HepG2 (cell line): ENCODE measurements around the gene IGFBP5.

Source experiments
- ATF2 ChIP-seq: sonication (generic); formaldehyde crosslinking; IDR thresholded peaks from 2 replicates; pipeline ENCODE4 v1.4.0; 2020; ENCODE audit warnings: missing genetic modification reagents
- EHMT2 ChIP-seq: fragments of 200-600 bp; sonication (generic); IDR thresholded peaks from 2 replicates; pipeline ENCODE4 v1.7.0; 2017; ENCODE audit warnings: antibody characterized with exemption, low read depth, low read length, borderline replicate concordance
- FOXP1 ChIP-seq, 2 experiments: fragments of 450-650 bp in 1 of 2; IDR thresholded peaks; 2 replicates each; pipeline ENCODE4 v1.6.1; 2017 to 2018; ENCODE audit warnings: antibody characterized with exemption in 1 of 2
- GABPA ChIP-seq, 2 experiments: IDR thresholded peaks; 2 replicates each; pipeline ENCODE4 v1.6.1; 2011 to 2016; ENCODE audit warnings: low read depth in 2 of 2, low read length in 1 of 2, missing biosample characterization in 1 of 2, missing genetic modification characterization in 1 of 2
- JUN ChIP-seq: sonication (generic); formaldehyde crosslinking; IDR thresholded peaks from 2 replicates; pipeline ENCODE4 v1.4.0; 2020; ENCODE audit warnings: mild to moderate bottlenecking, missing genetic modification reagents
- NR1H2 ChIP-seq: sonication (generic); formaldehyde crosslinking; IDR thresholded peaks from 2 replicates; pipeline ENCODE4 v1.8.1; 2022; ENCODE audit warnings: low read depth, missing genetic modification reagents, borderline replicate concordance
- NR2C2 ChIP-seq: sonication (generic); formaldehyde crosslinking; IDR thresholded peaks from 2 replicates; pipeline ENCODE4 v1.4.0; 2020; ENCODE audit warnings: missing genetic modification reagents, mild to moderate bottlenecking, moderate library complexity, borderline replicate concordance
- POLR2A ChIP-seq, 2 experiments: IDR thresholded peaks; 2 replicates each; pipeline ENCODE4 v1.6.1; 2011; ENCODE audit warnings: low read depth in 2 of 2, low read length in 2 of 2, mild to moderate bottlenecking in 1 of 2, moderate library complexity in 1 of 2; ENCODE audit not compliant: insufficient read depth in 1 of 2
- SRF ChIP-seq: IDR thresholded peaks from 2 replicates; pipeline ENCODE4 v1.6.1; 2011; ENCODE audit warnings: mild to moderate bottlenecking, low read depth, low read length, moderate library complexity
- THAP8 ChIP-seq: sonication (generic); formaldehyde crosslinking; IDR thresholded peaks from 2 replicates; pipeline ENCODE4 v1.5.1; 2020; ENCODE audit warnings: missing genetic modification reagents, mild to moderate bottlenecking, borderline replicate concordance
- UBTF ChIP-seq: sonication (generic); formaldehyde crosslinking; IDR thresholded peaks from 2 replicates; pipeline ENCODE4 v1.4.0; 2020; ENCODE audit warnings: mild to moderate bottlenecking, missing genetic modification reagents
- YEATS2 ChIP-seq: sonication (generic); formaldehyde crosslinking; IDR thresholded peaks from 2 replicates; pipeline ENCODE4 v1.4.0; 2020; ENCODE audit warnings: missing genetic modification reagents, borderline replicate concordance
- ZNF30 ChIP-seq: sonication (generic); formaldehyde crosslinking; IDR thresholded peaks from 2 replicates; pipeline ENCODE4 v1.5.0; 2020; ENCODE audit warnings: mild to moderate bottlenecking, missing genetic modification reagents
- ZSCAN30 ChIP-seq: sonication (generic); formaldehyde crosslinking; IDR thresholded peaks from 2 replicates; pipeline ENCODE4 v1.5.0; 2020; ENCODE audit warnings: mild to moderate bottlenecking, missing genetic modification reagents

GRCh38 chr2:216721141-216721540, 25.8 kb upstream of the IGFBP5 start:
- TF ChIP-seq GABPA (IDR thresholded peaks at IDR 0.05; ENCODE audit: low read depth, low read length) (no peak), GABPA (CRISPR knock-in tag; IDR thresholded peaks at IDR 0.05; ENCODE audit: low read depth) (no peak), JUN (CRISPR knock-in tag) (no peak), THAP8 (CRISPR knock-in tag) (no peak), NR2C2 (no peak), YEATS2 (CRISPR knock-in tag) (no peak), FOXP1 (IDR thresholded peaks at IDR 0.05) (no peak), FOXP1 (CRISPR knock-in tag; IDR thresholded peaks at IDR 0.05) (no peak), UBTF (no peak), EHMT2 (no peak), NR1H2 (CRISPR knock-in tag) (no peak), ZSCAN30 (no peak), POLR2A (IDR thresholded peaks at IDR 0.05; ENCODE audit: insufficient read depth in 1 of 2, low read depth in 2 of 2, low read length in 2 of 2) (no peak), ATF2 (CRISPR knock-in tag) (no peak), SRF (no peak), ZNF30 (CRISPR knock-in tag) (no peak)
